NCI-H2227 (cell line): ENCODE results near the gene CCDC88C.
"Not testable (repeated sequence)": the region's sequence is repeated elsewhere in the genome, so short reads cannot be mapped to it uniquely, and the experiment has no call there.

Experiments
- DNase-seq: peaks from one replicate; lab custom pipeline; 2025; ENCODE audit not compliant: unreplicated experiment; lab: John Stamatoyannopoulos, UW

Gene CCDC88C

DNA sequence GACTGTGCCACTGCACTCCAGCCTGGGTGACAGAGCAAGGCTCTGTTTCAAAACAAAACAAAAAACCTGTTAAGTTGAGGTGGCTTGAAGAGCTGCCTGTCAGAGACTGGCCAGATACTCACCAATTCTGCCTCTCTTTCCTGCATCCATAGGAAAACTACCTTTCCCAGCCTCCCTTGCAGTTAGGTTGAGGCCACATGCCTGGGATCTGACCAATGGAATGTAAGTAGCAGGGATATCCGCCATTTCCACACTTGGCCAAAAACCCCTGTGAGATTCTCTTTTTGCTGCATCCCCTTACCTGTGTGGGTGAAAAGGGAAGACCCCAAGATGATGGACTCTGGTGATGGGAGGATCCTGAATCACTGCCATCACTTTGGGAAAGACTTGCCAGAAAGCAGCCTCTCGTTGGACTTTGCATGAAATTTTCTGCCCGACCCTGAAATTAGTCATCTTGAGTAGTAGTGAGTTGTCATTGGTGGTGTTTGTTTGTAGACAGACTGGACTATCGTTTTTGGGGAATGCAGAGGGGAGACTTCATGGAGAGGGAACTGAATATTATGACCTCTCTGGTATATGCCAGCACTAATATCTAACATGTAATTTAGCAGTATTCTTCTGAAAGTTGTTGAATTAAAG is 187.1 kb downstream of the CCDC88C start:
- DNase-seq = no peak

DNA sequence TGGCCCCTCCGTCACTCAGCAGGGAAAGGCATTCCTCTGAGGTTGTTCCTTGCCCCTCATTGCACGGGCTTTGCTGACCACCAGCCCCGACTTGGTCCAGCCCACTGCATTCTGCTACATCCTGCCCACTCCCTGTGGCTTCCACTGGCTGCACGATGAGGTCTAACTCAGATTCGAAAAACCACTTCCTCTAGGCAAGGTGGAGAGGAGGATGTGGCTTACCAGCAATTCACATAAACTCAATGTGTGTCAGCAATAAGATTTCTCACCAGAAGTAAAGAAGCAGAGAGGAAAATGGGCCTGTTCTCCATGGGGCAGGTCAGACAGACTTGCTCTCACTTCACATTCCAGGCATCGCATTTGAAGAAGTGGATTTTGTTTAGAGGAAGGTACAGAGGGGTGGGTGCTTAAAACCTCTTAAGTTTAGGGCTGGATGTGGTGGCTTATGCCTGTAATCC is 187.8 kb downstream of the CCDC88C start:
- DNase-seq = no peak

DNA sequence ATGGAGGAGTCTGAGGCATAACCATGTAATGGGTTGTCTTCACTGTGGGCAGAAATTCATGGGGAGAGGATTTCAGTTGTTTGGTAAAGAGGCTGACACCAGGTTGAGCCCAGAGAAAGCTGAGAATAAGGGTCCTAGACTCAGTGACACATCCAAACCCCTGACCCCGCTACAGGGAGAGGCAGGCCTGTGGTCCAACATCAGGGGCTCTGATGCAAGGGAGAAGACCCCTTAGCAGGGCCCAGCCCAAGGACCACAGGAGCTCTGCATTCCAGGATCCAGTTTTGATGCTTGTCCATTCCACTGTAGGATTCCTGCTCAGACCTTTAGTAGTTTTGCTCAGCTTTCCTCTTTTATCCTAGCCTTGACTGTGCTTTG is 188.6 kb downstream of the CCDC88C start:
- DNase-seq = no peak

DNA sequence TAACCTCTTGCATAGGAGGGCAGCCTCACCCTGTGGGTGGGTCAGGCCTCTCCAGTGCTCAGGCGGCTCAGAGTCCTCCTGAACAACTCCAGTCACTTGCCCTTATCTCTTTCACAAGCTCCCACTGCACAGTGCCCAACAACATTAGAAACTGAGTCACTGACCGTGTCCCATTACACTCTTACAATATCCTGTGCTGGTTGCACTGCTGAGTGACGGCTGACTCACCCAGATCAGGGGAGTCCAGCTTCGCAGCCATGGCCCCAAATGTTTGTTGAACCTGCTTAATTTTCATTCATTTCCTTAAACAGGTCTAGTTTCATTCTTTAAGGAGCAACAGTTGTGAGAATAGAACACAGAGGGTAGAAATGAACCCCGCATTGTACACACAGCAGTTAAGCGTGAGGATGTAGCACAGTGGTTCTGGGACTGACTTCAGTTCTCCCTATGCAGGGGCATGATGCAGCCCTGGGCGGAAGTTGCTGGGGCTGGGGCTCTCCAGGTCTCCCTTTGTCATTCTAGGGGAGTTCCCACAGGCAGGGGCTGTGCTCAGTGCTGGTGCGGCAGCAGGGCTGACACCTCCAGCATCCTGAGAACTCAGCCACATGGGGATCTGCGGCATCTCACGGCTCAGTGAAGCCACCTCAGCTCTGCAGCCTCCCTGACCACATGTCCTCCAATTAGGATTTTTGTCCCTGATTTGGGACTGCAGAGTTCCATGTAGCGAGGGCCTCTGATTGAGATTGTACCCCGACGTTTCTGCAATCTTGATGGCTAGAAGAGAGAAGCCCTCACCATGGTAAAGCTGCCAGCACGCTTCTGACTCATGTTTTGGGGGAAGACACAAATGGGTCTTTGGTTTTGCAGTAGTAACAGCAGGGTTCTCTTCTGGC is 189.3 kb downstream of the CCDC88C start:
- DNase-seq = no peak

DNA sequence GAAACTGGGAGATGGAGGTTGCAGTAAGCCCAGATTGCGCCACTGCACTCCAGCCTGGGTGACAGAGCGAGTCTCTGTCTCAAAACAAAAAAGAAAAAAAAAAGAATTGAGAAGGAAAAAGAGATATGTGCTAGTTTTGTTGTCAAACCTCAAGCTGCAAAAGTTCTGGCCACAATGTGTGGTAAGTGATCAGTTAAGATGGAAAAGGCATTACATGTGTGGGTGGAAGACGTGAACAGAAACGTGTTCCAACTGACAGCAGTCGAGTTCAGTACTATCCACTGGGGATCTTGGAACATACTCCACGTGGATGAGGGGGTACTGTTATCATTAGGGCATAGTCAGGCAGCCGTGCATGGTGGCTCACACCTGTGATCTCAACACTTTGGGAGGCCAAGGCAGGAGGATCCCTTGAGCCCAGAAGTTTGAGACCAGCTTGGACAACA is 190.4 kb downstream of the CCDC88C start:
- DNase-seq = no peak

DNA sequence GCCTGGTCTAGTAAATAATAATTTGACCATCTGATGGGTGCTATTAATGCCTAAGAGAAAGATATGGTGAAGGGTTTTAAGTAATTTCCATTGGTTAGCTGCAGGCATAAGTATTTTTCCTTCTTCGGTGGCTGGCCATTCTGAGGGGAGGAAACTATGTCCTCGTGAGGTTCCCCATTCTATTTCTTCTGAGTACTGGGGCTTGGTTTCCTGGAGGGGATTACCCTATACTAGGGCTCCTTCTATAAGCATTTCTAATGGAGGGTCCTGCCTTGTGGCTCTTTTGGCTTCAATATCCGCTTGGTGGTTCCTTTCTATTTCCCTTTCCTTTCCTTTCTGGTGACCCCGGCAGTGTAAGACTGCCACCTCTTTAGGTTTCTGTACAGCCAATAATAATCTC is 191.3 kb downstream of the CCDC88C start:
- not testable (repeated sequence) for DNase-seq

DNA sequence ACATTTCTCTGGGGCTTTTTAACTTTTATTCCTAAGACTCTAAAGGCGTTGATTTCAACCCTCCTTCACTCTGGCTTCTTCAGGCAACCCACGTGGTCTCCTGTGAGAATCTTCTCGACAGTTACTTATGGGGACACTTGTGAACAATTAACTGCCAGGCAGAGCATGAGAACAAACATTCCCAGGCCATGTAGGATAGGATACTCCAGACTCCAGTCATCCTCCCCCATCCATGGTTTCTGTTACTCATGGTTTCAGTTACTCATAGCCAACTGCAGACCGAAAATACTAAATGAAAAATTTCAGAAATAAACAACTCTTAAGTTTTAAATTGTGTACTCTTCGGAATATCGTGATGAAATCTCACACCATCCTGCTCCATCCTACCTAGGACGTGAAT is 192.6 kb downstream of the CCDC88C start:
- no peak for DNase-seq

DNA sequence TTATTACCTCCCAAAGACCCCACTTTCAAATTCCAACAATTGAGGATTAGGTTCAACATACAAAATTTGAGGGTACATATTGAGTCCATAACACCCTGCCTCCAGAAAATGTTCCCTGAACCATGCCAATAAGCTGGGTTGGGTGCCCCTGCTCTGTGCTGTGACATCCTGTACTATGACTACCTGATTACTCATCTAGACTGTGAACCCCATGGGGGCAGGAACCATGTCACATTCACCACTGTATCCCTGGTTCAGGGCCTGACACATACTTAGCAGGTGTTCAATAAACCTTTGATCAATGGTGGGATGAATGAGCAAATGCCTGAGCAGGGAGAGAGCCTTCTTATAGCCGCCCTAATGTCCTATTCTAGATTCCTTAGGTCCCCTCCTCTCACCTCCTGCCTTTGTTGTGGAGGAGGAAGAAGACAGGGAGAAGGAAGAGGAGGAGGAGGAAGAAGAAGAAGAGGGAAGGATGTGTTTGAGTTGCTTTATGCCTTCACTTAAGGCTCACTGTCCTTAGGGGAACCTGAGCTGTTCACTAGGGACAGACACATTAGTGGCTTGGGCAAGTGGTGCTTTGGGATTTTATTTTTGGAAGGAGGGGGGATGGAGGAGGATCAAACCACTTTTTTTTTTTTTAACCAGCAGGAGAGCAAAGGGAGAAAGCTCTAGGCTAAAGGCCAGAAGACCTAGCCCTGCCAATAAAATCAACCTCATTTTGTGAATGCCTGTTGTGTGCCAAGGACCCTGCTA is 194.4 kb downstream of the CCDC88C start:
- DNase-seq = no peak
